ENCODE data around the gene RPS16. TPM values are rescaled to one million over a fixed set of nuclear protein-coding genes. Genes with fewer than 3 reads are reported as not detected.

The RPS16 gene
- total and polyA plus RNA-seq, 9 of the 15 experiments (the other 6 are each of a cell fraction or from before 2014, with no cell fraction given): 82.6 to 3,671 (median 2,204) TPM

DNA sequence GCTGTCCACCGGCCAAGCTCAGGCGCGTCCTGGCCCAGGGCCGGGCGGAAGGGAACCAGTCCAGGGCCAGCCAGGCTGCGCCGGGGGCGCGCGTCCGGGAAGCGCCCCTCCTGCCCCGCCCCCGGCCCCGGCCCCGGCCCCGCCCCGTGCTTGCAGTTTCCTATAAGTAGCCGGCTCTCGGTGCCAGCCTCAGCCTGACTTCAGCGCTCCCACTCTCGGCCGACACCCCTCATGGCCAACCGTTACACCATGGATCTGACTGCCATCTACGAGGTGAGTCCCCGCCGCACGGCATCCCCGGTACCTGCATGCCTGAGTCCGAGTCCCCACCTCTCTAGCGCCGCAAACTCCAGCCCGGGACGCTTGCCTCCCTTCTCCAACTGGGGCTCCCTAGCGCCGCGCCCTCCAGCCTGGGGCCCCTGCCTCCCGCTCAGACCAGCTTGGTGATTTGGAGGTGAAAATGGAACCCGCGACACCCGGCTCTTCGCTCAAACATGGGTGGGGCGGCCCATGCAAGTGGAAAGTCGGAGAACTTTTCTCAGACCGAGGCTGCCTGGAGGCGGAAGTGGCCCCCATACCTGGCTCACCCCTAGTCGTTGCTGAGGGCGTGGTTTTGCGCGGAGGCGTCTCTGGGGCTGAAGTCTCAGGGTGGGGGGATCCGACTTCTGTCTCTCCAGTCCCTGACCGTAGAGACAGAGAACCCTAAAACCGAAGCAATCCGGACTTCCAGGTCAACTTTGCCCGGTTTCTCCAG is 28.9 kb downstream of the RPS16 start, which contains the start of gene ZFP36 (continued):
- TF ChIP-seq, protein P1, sequence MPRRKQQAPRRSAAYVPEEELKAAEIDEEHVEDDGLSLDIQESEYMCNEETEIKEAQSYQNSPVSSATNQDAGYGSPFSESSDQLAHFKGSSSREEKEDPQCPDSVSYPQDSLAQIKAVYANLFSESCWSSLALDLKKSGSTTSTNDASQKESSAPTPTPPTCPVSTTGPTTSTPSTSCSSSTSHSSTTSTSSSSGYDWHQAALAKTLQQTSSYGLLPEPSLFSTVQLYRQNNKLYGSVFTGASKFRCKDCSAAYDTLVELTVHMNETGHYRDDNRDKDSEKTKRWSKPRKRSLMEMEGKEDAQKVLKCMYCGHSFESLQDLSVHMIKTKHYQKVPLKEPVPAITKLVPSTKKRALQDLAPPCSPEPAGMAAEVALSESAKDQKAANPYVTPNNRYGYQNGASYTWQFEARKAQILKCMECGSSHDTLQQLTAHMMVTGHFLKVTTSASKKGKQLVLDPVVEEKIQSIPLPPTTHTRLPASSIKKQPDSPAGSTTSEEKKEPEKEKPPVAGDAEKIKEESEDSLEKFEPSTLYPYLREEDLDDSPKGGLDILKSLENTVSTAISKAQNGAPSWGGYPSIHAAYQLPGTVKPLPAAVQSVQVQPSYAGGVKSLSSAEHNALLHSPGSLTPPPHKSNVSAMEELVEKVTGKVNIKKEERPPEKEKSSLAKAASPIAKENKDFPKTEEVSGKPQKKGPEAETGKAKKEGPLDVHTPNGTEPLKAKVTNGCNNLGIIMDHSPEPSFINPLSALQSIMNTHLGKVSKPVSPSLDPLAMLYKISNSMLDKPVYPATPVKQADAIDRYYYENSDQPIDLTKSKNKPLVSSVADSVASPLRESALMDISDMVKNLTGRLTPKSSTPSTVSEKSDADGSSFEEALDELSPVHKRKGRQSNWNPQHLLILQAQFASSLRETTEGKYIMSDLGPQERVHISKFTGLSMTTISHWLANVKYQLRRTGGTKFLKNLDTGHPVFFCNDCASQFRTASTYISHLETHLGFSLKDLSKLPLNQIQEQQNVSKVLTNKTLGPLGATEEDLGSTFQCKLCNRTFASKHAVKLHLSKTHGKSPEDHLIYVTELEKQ (CRISPR knock-in tag; IDR thresholded peaks at IDR 0.05): no peak
- no peak for TF ChIP-seq RBM17 (IDR thresholded peaks at IDR 0.05; ENCODE audit: borderline replicate concordance, low read depth, low read length)
- TF ChIP-seq, protein P2, sequence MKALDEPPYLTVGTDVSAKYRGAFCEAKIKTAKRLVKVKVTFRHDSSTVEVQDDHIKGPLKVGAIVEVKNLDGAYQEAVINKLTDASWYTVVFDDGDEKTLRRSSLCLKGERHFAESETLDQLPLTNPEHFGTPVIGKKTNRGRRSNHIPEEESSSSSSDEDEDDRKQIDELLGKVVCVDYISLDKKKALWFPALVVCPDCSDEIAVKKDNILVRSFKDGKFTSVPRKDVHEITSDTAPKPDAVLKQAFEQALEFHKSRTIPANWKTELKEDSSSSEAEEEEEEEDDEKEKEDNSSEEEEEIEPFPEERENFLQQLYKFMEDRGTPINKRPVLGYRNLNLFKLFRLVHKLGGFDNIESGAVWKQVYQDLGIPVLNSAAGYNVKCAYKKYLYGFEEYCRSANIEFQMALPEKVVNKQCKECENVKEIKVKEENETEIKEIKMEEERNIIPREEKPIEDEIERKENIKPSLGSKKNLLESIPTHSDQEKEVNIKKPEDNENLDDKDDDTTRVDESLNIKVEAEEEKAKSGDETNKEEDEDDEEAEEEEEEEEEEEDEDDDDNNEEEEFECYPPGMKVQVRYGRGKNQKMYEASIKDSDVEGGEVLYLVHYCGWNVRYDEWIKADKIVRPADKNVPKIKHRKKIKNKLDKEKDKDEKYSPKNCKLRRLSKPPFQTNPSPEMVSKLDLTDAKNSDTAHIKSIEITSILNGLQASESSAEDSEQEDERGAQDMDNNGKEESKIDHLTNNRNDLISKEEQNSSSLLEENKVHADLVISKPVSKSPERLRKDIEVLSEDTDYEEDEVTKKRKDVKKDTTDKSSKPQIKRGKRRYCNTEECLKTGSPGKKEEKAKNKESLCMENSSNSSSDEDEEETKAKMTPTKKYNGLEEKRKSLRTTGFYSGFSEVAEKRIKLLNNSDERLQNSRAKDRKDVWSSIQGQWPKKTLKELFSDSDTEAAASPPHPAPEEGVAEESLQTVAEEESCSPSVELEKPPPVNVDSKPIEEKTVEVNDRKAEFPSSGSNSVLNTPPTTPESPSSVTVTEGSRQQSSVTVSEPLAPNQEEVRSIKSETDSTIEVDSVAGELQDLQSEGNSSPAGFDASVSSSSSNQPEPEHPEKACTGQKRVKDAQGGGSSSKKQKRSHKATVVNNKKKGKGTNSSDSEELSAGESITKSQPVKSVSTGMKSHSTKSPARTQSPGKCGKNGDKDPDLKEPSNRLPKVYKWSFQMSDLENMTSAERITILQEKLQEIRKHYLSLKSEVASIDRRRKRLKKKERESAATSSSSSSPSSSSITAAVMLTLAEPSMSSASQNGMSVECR (CRISPR knock-in tag; IDR thresholded peaks at IDR 0.05): peak; percentile 82
- TF ChIP-seq ZNF121 (CRISPR knock-in tag; conservative IDR thresholded peaks at IDR 0.05): no peak
- no peak for TF ChIP-seq NFXL1 (CRISPR knock-in tag; IDR thresholded peaks at IDR 0.05)
- no peak for TF ChIP-seq RBM14 (IDR thresholded peaks at IDR 0.05; ENCODE audit: borderline replicate concordance, insufficient read depth, low read depth, low read length)
- TF ChIP-seq MAZ (CRISPR knock-in tag; conservative IDR thresholded peaks at IDR 0.05 in 1 of 2, IDR thresholded peaks at IDR 0.05 in 1 of 2): peak; percentile 72 to 73
- TF ChIP-seq FUS (optimal IDR thresholded peaks at IDR 0.05; ENCODE audit: low read depth, low read length): no peak
- TF ChIP-seq CREB1 (IDR thresholded peaks at IDR 0.05): peak; percentile 39
- no peak for TF ChIP-seq CREB1 (CRISPR knock-in tag; IDR thresholded peaks at IDR 0.05)
- peak; percentile 79; the same call in 1 of the 2 replicates for TF ChIP-seq CBX1 (IDR thresholded peaks at IDR 0.05; ENCODE audit: low read depth)
- TF ChIP-seq SMAD4 (CRISPR knock-in tag; conservative IDR thresholded peaks at IDR 0.05): 0 out of 2 replicates have a peak, but pooled peaks have one; percentile 4

All from K562 (cell line).